Esophagus muscularis mucosa (tissue), 4 donors: ENCODE measurements around the gene PPIL1. TPM values are rescaled to one million over a fixed set of nuclear protein-coding genes. Genes with fewer than 3 reads are reported as not detected.

ENCODE experiments used
- DNase-seq: peaks from one replicate; pipeline ENCODE4 v3.0.0-alpha.2; 2017; ENCODE audit errors: extremely low spot score
- H3K27ac ChIP-seq, 4 donors: fragments of 200-600 bp; sonication (generic); replicated peaks in 1 of 4; 1 replicate in 3 of 4; 2 replicates in 1 of 4; pipeline ENCODE4 v1.5.1; 2016 to 2019; ENCODE audit warnings: mild to moderate bottlenecking in 1 of 4
- H3K27me3 ChIP-seq, 4 donors: fragments of 200-600 bp; sonication (generic); one replicate each; pipeline versions ENCODE4 v1.5.1 to v1.6.0; 2016 to 2019
- H3K36me3 ChIP-seq, 4 donors: fragments of 200-600 bp; sonication (generic); one replicate each; pipeline ENCODE4 v1.5.1; 2016 to 2019
- H3K4me1 ChIP-seq, 4 donors: fragments of 200-600 bp; sonication (generic); one replicate each; pipeline ENCODE4 v1.5.1; 2016 to 2019
- H3K4me3 ChIP-seq, 4 donors: fragments of 200-600 bp; sonication (generic); 1 replicate in 2 of 4; 2 replicates in 2 of 4; pipeline ENCODE4 v1.5.1; 2016 to 2019; ENCODE audit warnings: mild to moderate bottlenecking in 4 of 4, moderate library complexity in 1 of 4
- H3K9me3 ChIP-seq, 4 donors: fragments of 200-600 bp; sonication (generic); 1 replicate in 3 of 4; 2 replicates in 1 of 4; pipeline ENCODE4 v1.5.1; 2016 to 2019
- EP300 ChIP-seq: sonication (generic); formaldehyde crosslinking; IDR thresholded peaks from one replicate; pipeline ENCODE4 v1.6.1; 2017; ENCODE audit warnings: antibody characterized with exemption
- POLR2A ChIP-seq: fragments of 450-650 bp; IDR thresholded peaks from one replicate; pipeline ENCODE4 v1.6.1; 2017; ENCODE audit warnings: antibody characterized with exemption, moderate library complexity, mild to moderate bottlenecking, low read depth
- POLR2AphosphoS5 ChIP-seq, 2 donors: sonication (generic); formaldehyde crosslinking; IDR thresholded peaks; one replicate each; pipeline ENCODE4 v1.6.1; 2017; ENCODE audit warnings: antibody characterized with exemption in 2 of 2
- WGBS: methylation state at CpG from one replicate; pipeline ENCODE4 v1.1.5; 2018; 5-methylcytosine and 5-hydroxymethylcytosine counted together
- intact Hi-C: fragments of 100-400 bp; cut with DNase I; formaldehyde crosslinking; loops from one replicate; pipeline ENCODE4 v1.15.1; 2023
- total RNA-seq, 4 donors: library from RNA; depleted of rRNA; stranded (reverse); fragments of >200 nt; gene quantifications; one replicate each; pipeline versions ENCODE4 v1.1.0 to v1.2.1, GENCODE V29; 2016
- TF ChIP-seq, protein P1 (sequence below), 3 experiments: fragments of 200-600 bp in 2 of 3; fragments of 450-650 bp in 1 of 3; sonication (generic) in 2 of 3; IDR thresholded peaks; one replicate each; pipeline ENCODE4 v1.5.1; 2017 to 2019; ENCODE audit warnings: antibody characterized with exemption in 3 of 3, mild to moderate bottlenecking in 2 of 3, moderate library complexity in 1 of 3

PPIL1 gene
- total RNA-seq, 4 donors from 2014 or later: 17.6 to 30.3 (median 25.4) TPM

DNA sequence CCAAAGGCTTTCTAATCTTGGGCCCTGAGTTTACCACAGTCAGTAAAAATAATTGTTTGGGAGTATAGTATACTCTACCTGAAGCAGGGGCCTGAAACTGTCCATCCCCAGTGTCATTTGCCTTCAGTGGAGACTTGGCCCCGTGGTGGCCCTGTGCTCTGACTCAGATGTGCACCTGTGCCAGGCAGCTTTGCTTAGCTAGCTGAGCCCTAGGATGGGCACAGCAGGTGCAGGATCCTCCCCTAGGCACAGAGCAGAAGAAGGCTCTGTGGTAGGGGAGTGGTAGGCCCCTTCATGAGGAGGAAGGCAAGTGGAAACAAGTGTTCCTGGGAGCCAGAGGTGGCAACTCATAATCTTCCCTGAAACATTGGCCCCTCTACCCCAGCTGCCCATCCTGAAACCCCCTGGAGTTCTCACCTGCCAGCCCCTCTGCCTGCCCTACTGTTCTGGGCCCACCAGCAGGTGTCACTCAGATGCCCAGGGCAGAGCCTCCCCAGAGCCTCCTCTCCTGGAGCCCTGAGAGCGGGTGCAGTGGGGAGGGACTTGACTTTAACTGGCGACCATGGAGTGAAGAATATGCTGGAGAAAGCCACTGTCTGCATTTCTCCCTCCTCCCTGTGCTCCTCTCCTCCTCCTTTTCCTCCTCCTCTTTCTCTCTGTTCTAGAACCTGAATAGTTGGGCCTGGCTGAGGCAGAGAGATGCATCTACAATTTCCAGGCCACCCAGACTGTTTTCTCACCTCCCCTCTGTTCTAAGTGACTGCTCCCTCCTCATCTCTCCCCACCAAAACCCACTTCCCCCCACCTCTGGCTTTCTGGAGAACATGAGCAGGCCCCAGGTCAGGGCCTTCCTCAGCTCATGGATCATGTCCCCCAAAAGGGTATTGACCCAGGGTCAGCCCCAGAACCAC lies 38.2 kb downstream of the PPIL1 start:
- H3K4me3 ChIP-seq: no peak overlapping the region
- intact Hi-C loops: no loop called here
- TF ChIP-seq POLR2A: no peak
- TF ChIP-seq, protein P1, sequence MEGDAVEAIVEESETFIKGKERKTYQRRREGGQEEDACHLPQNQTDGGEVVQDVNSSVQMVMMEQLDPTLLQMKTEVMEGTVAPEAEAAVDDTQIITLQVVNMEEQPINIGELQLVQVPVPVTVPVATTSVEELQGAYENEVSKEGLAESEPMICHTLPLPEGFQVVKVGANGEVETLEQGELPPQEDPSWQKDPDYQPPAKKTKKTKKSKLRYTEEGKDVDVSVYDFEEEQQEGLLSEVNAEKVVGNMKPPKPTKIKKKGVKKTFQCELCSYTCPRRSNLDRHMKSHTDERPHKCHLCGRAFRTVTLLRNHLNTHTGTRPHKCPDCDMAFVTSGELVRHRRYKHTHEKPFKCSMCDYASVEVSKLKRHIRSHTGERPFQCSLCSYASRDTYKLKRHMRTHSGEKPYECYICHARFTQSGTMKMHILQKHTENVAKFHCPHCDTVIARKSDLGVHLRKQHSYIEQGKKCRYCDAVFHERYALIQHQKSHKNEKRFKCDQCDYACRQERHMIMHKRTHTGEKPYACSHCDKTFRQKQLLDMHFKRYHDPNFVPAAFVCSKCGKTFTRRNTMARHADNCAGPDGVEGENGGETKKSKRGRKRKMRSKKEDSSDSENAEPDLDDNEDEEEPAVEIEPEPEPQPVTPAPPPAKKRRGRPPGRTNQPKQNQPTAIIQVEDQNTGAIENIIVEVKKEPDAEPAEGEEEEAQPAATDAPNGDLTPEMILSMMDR (IDR thresholded peaks at IDR 0.05): no peak
- no peak for TF ChIP-seq POLR2AphosphoS5 (IDR thresholded peaks at IDR 0.05)
- TF ChIP-seq EP300: no peak
- H3K27ac ChIP-seq: no peak overlapping the region
- no peaks in the 10 kb centered on the region for H3K36me3 ChIP-seq
- no peak for DNase-seq
- peaks cover 24 to 29% (median 28%) of the 10 kb centered on the region in 4 donors for H3K4me1 ChIP-seq
- no peaks in the 10 kb centered on the region for H3K9me3 ChIP-seq
- H3K27me3 ChIP-seq: peaks cover 0 to 25% (median 0%) of the 10 kb centered on the region in 4 donors
- 92% methylated on average over 3 of the region's 3 CpGs for WGBS

DNA sequence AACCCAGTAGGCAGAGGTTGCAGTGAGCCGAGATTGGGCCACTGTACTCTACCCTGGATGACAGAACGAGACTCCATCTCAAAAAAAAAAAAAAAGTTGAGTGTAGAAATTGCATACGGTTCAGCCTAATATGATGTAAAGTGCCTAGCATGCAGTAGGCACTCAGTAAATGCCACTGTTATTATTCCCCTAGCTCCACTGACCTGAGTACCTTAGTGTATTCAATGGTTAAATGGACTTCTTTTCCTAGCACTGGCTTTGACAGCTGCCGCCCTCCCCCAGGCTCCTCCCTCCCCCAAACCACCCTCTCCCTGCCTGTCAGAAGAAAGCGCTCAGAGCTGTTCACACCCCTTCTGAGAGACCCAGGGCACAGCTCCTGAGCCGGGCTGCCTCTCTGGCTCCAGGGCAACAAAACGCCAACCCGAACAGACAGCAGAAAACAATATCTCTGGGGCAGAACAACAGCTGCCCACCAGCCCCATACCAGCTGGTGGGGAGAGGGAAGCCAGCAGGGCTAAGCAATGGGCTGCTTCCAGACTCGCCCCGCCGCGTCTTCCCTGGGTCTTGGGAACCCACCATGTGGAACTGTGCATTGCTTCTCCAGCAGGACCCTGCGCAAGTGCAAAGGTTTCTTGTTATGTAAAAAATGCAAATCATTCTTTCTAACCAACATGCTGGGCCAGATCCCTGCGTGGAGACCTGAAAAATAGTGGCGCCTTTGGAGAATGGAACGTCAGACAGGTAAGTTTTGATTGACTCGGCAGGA lies 39.8 kb downstream of the PPIL1 start:
- Histone ChIP-seq H3K27me3 (peaks cover 0 to 16% (median 0%) of the 10 kb centered on the region in 4 donors), H3K4me1 (peaks cover 19 to 25% (median 23%) of the 10 kb centered on the region in 4 donors), H3K9me3 (no peaks in the 10 kb centered on the region), H3K4me3 (no peak overlapping the region), H3K36me3 (no peaks in the 10 kb centered on the region), H3K27ac (no peak overlapping the region)
- 71% methylated on average over 15 of the region's 17 CpGs for WGBS
- TF ChIP-seq POLR2A (no peak), POLR2AphosphoS5 (IDR thresholded peaks at IDR 0.05) (no peak)
- TF ChIP-seq, protein P1 (IDR thresholded peaks at IDR 0.05): no peak
- intact Hi-C loops: no loop called here
- DNase-seq: no peak

DNA sequence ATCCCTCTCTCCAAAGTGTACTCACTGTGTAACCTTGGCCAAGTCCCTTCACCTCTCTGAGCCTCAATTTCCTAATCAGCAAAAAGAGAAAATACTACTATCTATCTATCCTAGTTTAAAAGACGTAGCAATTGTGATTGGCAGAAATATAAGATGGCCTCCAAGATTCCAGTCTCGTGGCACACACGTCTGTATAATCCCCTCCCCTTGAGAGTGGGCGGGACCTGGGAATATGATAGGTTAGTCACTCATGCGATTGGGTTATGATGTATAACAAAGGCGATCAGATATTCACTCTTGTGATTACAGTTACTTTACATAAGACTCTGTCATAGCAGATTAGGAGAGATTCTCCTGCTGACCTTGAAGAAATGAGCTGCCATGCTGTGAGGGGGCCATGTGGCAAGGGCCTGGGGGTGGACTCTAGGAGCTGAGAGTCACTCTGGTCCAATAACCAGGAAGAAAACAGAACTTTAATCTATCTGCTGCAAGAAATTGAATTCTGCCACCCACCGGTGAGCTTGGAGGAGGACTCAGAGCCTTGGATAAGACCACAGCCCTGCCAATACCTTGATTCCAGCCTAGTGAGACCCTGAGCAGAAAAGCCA lies 41.3 kb downstream of the PPIL1 start:
- intact Hi-C loops: no loop called here
- Histone ChIP-seq H3K36me3 (no peaks in the 10 kb centered on the region), H3K9me3 (no peaks in the 10 kb centered on the region), H3K27me3 (peaks cover 0 to 4% (median 0%) of the 10 kb centered on the region in 4 donors), H3K4me1 (peaks cover 17 to 24% (median 19%) of the 10 kb centered on the region in 4 donors), H3K27ac (no peak overlapping the region), H3K4me3 (no peak overlapping the region)
- TF ChIP-seq POLR2A (no peak), EP300 (no peak), POLR2AphosphoS5 (IDR thresholded peaks at IDR 0.05) (no peak)
- TF ChIP-seq, protein P1 (IDR thresholded peaks at IDR 0.05): no peak
- WGBS: 90% methylated on average over 7 of the region's 7 CpGs
- DNase-seq: no peak

DNA sequence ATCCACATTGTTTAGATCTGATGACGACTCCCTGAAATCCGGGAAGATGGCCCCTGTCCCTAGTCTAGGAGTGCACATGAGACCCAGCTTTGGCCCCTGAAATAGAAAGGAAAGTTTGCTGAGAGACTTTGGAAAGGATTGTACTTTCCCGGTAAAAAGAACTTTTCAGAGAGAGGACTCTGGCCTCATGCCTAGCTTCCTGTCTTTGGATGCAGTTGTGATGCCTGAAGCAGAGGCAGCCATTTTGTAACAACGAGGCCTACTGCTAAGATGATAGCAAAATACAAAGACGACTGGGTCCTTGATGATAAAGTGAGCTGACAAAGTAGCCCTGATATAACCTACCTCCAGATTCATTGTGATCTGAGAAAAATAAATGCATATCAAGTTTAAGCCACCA lies 42.3 kb downstream of the PPIL1 start:
- 94% methylated on average over 3 of the region's 5 CpGs for WGBS
- Histone ChIP-seq H3K36me3 (no peaks in the 10 kb centered on the region), H3K9me3 (no peaks in the 10 kb centered on the region), H3K27me3 (no peaks in the 10 kb centered on the region), H3K27ac (no peak overlapping the region), H3K4me3 (no peak overlapping the region), H3K4me1 (peaks cover 25 to 27% (median 26%) of the 10 kb centered on the region in 4 donors)
- TF ChIP-seq, protein P1 (IDR thresholded peaks at IDR 0.05): no peak
- no peak for TF ChIP-seq POLR2AphosphoS5 (IDR thresholded peaks at IDR 0.05)
- TF ChIP-seq EP300: no peak
- TF ChIP-seq POLR2A: no peak
- no peak for DNase-seq
- intact Hi-C loops: no loop called here
